Progenitor cell of endocrine pancreas (in vitro differentiated cells): Measurements from ENCODE around the gene BAZ2B. TPM values are rescaled to one million over a fixed set of nuclear protein-coding genes. Genes with fewer than 3 reads are reported as not detected.
"Not testable (repeated sequence)": the region's sequence is repeated elsewhere in the genome, so short reads cannot be mapped to it uniquely, and the experiment has no call there.

Experiments used
- DNase-seq: peaks from one replicate; pipeline ENCODE4 v3.0.0; 2021; ENCODE audit warnings: low spot score; ENCODE audit not compliant: unreplicated experiment
- H3K27ac Mint-ChIP-seq: 2 replicates; pipeline ENCODE4 v1.8.0; 2021; ENCODE audit warnings: mild to moderate bottlenecking, moderate library complexity, mixed read lengths
- H3K27me3 Mint-ChIP-seq: 2 replicates; pipeline ENCODE4 v1.8.0; 2021; ENCODE audit warnings: mixed read lengths
- H3K36me3 Mint-ChIP-seq: 2 replicates; pipeline ENCODE4 v1.8.0; 2022; ENCODE audit warnings: mixed read lengths; ENCODE audit not compliant: insufficient read depth
- H3K4me1 Mint-ChIP-seq: 2 replicates; pipeline ENCODE4 v1.8.0; 2021; ENCODE audit warnings: low read depth, mixed read lengths
- H3K4me3 Mint-ChIP-seq: 2 replicates; pipeline ENCODE4 v1.8.0; 2021; ENCODE audit warnings: low read depth, mild to moderate bottlenecking, moderate library complexity, mixed read lengths
- H3K9me3 Mint-ChIP-seq: 2 replicates; pipeline ENCODE4 v1.8.0; 2021; ENCODE audit warnings: low read depth, mixed read lengths
- CTCF ChIP-seq: fragments of 200-600 bp; sonication (generic); IDR thresholded peaks from one replicate; pipeline ENCODE4 v1.5.0; 2021; ENCODE audit warnings: antibody characterized with exemption, mild to moderate bottlenecking; ENCODE audit not compliant: unreplicated experiment
- total RNA-seq: library from RNA; stranded (reverse); gene quantifications from 2 replicates; pipeline ENCODE4 v1.2.1, GENCODE V29; 2021

Gene BAZ2B
- total RNA-seq, 1 donor from 2014 or later = 155 TPM

- peaks cover 12% of the 10 kb centered on the region for H3K4me1 Mint-ChIP-seq
- no peak overlapping the region for H3K4me3 Mint-ChIP-seq
- no peak for TF ChIP-seq CTCF
- H3K9me3 Mint-ChIP-seq = peaks cover 10% of the 10 kb centered on the region
- H3K36me3 Mint-ChIP-seq = peaks cover 36% of the 10 kb centered on the region
- no peaks in the 10 kb centered on the region for H3K27me3 Mint-ChIP-seq
- no peak for DNase-seq
- H3K27ac Mint-ChIP-seq = no peak overlapping the region
Observed at GRCh38 chr2:159419403-159419802, 196.9 kb downstream of the BAZ2B start.

GRCh38 chr2:159411460-159411859 is 204.9 kb downstream of the BAZ2B start:
- no peak for DNase-seq
- H3K4me3 Mint-ChIP-seq = no peak overlapping the region
- H3K27me3 Mint-ChIP-seq = no peaks in the 10 kb centered on the region
- no peak overlapping the region for H3K27ac Mint-ChIP-seq
- peaks cover 5% of the 10 kb centered on the region for H3K4me1 Mint-ChIP-seq
- no peaks in the 10 kb centered on the region for H3K9me3 Mint-ChIP-seq
- TF ChIP-seq CTCF = no peak
- peaks cover 17% of the 10 kb centered on the region for H3K36me3 Mint-ChIP-seq

GRCh38 chr2:159410276-159410675 is 206.1 kb downstream of the BAZ2B start:
- DNase-seq = no peak
- Mint-ChIP-seq H3K4me3 (no peak overlapping the region), H3K27ac (peak overlapping the region; percentile 13), H3K9me3 (no peaks in the 10 kb centered on the region), H3K27me3 (no peaks in the 10 kb centered on the region), H3K4me1 (peaks cover 5% of the 10 kb centered on the region), H3K36me3 (peaks cover 20% of the 10 kb centered on the region)
- TF ChIP-seq CTCF = no peak

- Mint-ChIP-seq H3K27me3 (no peaks in the 10 kb centered on the region), H3K4me3 (no peak overlapping the region), H3K27ac (no peak overlapping the region), H3K9me3 (no peaks in the 10 kb centered on the region), H3K36me3 (peaks cover 20% of the 10 kb centered on the region), H3K4me1 (peaks cover 5% of the 10 kb centered on the region)
- no peak for DNase-seq
- TF ChIP-seq CTCF = no peak
Observed at GRCh38 chr2:159409116-159409800, 207.1 kb downstream of the BAZ2B start.

GRCh38 chr2:159402790-159403189 is 213.6 kb downstream of the BAZ2B start:
- TF ChIP-seq CTCF = no peak
- peaks cover 9% of the 10 kb centered on the region for H3K36me3 Mint-ChIP-seq
- H3K9me3 Mint-ChIP-seq = no peaks in the 10 kb centered on the region
- no peak overlapping the region for H3K4me3 Mint-ChIP-seq
- DNase-seq = no peak
- H3K4me1 Mint-ChIP-seq = peaks cover 4% of the 10 kb centered on the region
- no peaks in the 10 kb centered on the region for H3K27me3 Mint-ChIP-seq
- no peak overlapping the region for H3K27ac Mint-ChIP-seq

- not testable (repeated sequence) for DNase-seq, H3K9me3 Mint-ChIP-seq, H3K27ac Mint-ChIP-seq, H3K27me3 Mint-ChIP-seq, H3K4me3 Mint-ChIP-seq, H3K36me3 Mint-ChIP-seq, H3K4me1 Mint-ChIP-seq
Observed at GRCh38 chr2:159402160-159402559, 214.2 kb downstream of the BAZ2B start.
